Natural killer cell (primary cell): Measurements from ENCODE around the gene MRPS6. TPM values are rescaled to one million over a fixed set of nuclear protein-coding genes. Genes with fewer than 3 reads are reported as not detected.

ENCODE experiments used
- ATAC-seq, 3 donors: fragments of 150-1000 bp in 2 of 3; fragments of 200-7000 bp in 1 of 3; cut with Tn5 transposase; 1 replicate in 1 of 3; 2 replicates in 2 of 3; pipeline ENCODE4 v1.10.0; 2021; ENCODE audit warnings: mild to moderate bottlenecking in 2 of 3, moderate library complexity in 2 of 3
- DNase-seq, 2 donors: peaks; one replicate each; pipeline versions ENCODE4 v3.0.0 to v3.0.0-alpha.2; 2013 to 2021; ENCODE audit warnings: mixed read lengths in 1 of 2
- H3K27ac ChIP-seq: one replicate; pipeline ENCODE4 v1.5.1; 2013; ENCODE audit warnings: mild to moderate bottlenecking, low read length
- H3K27me3 ChIP-seq: one replicate; pipeline ENCODE4 v1.6.1; 2013; ENCODE audit warnings: low read length; ENCODE audit not compliant: control insufficient read depth, insufficient read depth
- H3K36me3 ChIP-seq: one replicate; pipeline ENCODE4 v1.6.1; 2013; ENCODE audit warnings: low read length; ENCODE audit not compliant: control insufficient read depth, insufficient read depth
- H3K4me1 ChIP-seq: one replicate; pipeline ENCODE4 v1.6.1; 2013; ENCODE audit warnings: low read length; ENCODE audit not compliant: control insufficient read depth, insufficient read depth
- H3K4me3 ChIP-seq: one replicate; pipeline ENCODE4 v1.5.1; 2013; ENCODE audit warnings: low read length
- H3K9me3 ChIP-seq: one replicate; pipeline ENCODE4 v1.6.1; 2013; ENCODE audit warnings: low read length; ENCODE audit not compliant: control insufficient read depth, insufficient read depth
- H3K27ac Mint-ChIP-seq, 2 donors: one replicate each; pipeline ENCODE4 v1.8.0; 2022; ENCODE audit warnings: mild to moderate bottlenecking in 2 of 2, mixed read lengths in 2 of 2, moderate library complexity in 1 of 2
- H3K27me3 Mint-ChIP-seq, 2 donors: one replicate each; pipeline ENCODE4 v1.8.0; 2022; ENCODE audit warnings: low read depth in 2 of 2, mixed read lengths in 2 of 2
- H3K36me3 Mint-ChIP-seq: one replicate; pipeline ENCODE4 v1.8.0; 2022; ENCODE audit warnings: mixed read lengths
- H3K4me1 Mint-ChIP-seq, 2 donors: one replicate each; pipeline ENCODE4 v1.8.0; 2022; ENCODE audit warnings: mixed read lengths in 2 of 2
- H3K4me3 Mint-ChIP-seq: one replicate; pipeline ENCODE4 v1.8.0; 2022; ENCODE audit warnings: mild to moderate bottlenecking, moderate library complexity, mixed read lengths
- H3K9me3 Mint-ChIP-seq, 2 donors: one replicate each; pipeline ENCODE4 v1.8.0; 2022; ENCODE audit warnings: mixed read lengths in 2 of 2
- CTCF ChIP-seq: fragments of 200-600 bp; IDR thresholded peaks from one replicate; pipeline ENCODE4 v1.8.0; 2022; ENCODE audit warnings: antibody characterized with exemption
- WGBS: methylation state at CpG from one replicate; pipeline ENCODE4 v1.1.7; 2013; ENCODE audit warnings: missing lambda C conversion rate; ENCODE audit not compliant: insufficient coverage; 5-methylcytosine and 5-hydroxymethylcytosine counted together
- intact Hi-C: fragments of 100-400 bp; cut with micrococcal nuclease; formaldehyde crosslinking; loops from one replicate; pipeline ENCODE4 v1.14.2; 2022
- total RNA-seq, 4 donors: library from RNA; stranded (reverse); fragments of 120-200 nt in 1 of 4; gene quantifications; one replicate each; pipeline versions ENCODE4 v1.2.3 to v1.2.4, GENCODE V29; 2013 to 2022

The MRPS6 gene
- total RNA-seq, 3 donors from 2014 or later (not counting 1 experiment from before 2014, with no cell fraction given): 42.7 to 54.5 (median 44.3) TPM

DNA sequence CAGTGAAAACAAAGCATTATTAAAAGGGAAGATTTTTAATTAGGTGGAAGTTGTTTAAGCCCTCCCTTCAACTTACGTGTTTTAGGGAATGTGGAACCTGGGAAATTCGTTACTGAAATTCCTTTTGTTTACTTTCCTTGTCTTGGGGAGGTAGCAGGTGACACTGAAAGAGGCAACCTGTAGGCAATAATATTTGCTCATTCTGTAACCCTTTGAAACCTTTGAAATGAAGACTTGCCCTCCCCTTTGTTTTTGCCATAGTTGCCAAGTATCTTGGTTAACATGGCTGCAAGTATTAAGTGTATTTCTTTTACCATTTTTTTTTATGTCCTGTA, 1.7 kb downstream of the MRPS6 start:
- Mint-ChIP-seq H3K9me3 (no peaks in the 10 kb centered on the region), H3K27ac (peak overlapping the region; percentile 86 to 89), H3K36me3 (no peaks in the 10 kb centered on the region), H3K27me3 (no peaks in the 10 kb centered on the region), H3K4me1 (peaks cover 69 to 72% of the 10 kb centered on the region in 2 donors), H3K4me3 (peak overlapping the region; percentile 95)
- H3K4me1 ChIP-seq: peaks cover 30% of the 10 kb centered on the region
- H3K4me3 ChIP-seq: peak overlapping the region; percentile 51
- ATAC-seq (no peak), DNase-seq (no peak)
- intact Hi-C loops: loop anchor here (5.0 kb wide), 1 partner anchor 122 kb away; no protein-coding TSS in a partner anchor
- peaks cover 2% of the 10 kb centered on the region for H3K36me3 ChIP-seq
- TF ChIP-seq CTCF: no peak
- no peak overlapping the region for H3K27ac ChIP-seq
- H3K27me3 ChIP-seq: no peaks in the 10 kb centered on the region
- 84% methylated on average over 2 of the region's 2 CpGs for WGBS
- H3K9me3 ChIP-seq: no peaks in the 10 kb centered on the region

- Mint-ChIP-seq H3K4me3 (peak overlapping the region; percentile 95), H3K4me1 (peaks cover 77 to 81% of the 10 kb centered on the region in 2 donors), H3K36me3 (no peaks in the 10 kb centered on the region), H3K9me3 (no peaks in the 10 kb centered on the region), H3K27ac (peak overlapping the region; percentile 86 to 89), H3K27me3 (no peaks in the 10 kb centered on the region)
- ATAC-seq: no peak
- intact Hi-C loops: loop anchor here (5.0 kb wide), 1 partner anchor 121 kb away; no protein-coding TSS in a partner anchor
- Histone ChIP-seq H3K36me3 (peaks cover 5% of the 10 kb centered on the region), H3K27ac (no peak overlapping the region), H3K4me3 (no peak overlapping the region), H3K27me3 (no peaks in the 10 kb centered on the region), H3K9me3 (no peaks in the 10 kb centered on the region), H3K4me1 (peaks cover 30% of the 10 kb centered on the region)
- 44% methylated on average over 6 of the region's 9 CpGs for WGBS
- no peak for TF ChIP-seq CTCF
- DNase-seq: peak in 1 of 2 donors; percentile 35
These were observed 2.6 kb downstream of the MRPS6 start for GRCh38 chr21:34075760-34076660.

GRCh38 chr21:34076835-34077234, 3.5 kb downstream of the MRPS6 start:
- H3K4me3 ChIP-seq: no peak overlapping the region
- H3K36me3 ChIP-seq: peaks cover 5% of the 10 kb centered on the region
- TF ChIP-seq CTCF: no peak
- Mint-ChIP-seq H3K27me3 (no peaks in the 10 kb centered on the region), H3K9me3 (no peaks in the 10 kb centered on the region), H3K27ac (peak overlapping the region; percentile 86 to 89), H3K36me3 (no peaks in the 10 kb centered on the region), H3K4me3 (peak overlapping the region; percentile 95), H3K4me1 (peaks cover 83 to 87% of the 10 kb centered on the region in 2 donors)
- 94% methylated on average over 1 of the region's 1 CpG for WGBS
- intact Hi-C loops: loop anchor here (5.0 kb wide), 1 partner anchor 120 kb away; no protein-coding TSS in a partner anchor
- no peak overlapping the region for H3K27ac ChIP-seq
- DNase-seq (no peak), ATAC-seq (no peak)
- H3K27me3 ChIP-seq: no peaks in the 10 kb centered on the region
- H3K4me1 ChIP-seq: peaks cover 30% of the 10 kb centered on the region
- H3K9me3 ChIP-seq: no peaks in the 10 kb centered on the region
